PFSK-1 (cell line): ENCODE measurements around the gene DLX3.

Experiments used
- FOXP2 ChIP-seq: optimal IDR thresholded peaks from 2 replicates; pipeline ENCODE3; 2011; ENCODE audit warnings: borderline replicate concordance, control low read depth, inconsistent platforms; ENCODE audit not compliant: insufficient read depth; ENCODE audit errors: extremely low read length, extremely low read depth
- POLR2AphosphoS5 ChIP-seq: IDR thresholded peaks from 2 replicates; pipeline ENCODE4 v1.6.1; 2012; ENCODE audit warnings: low read depth, mild to moderate bottlenecking, control low read depth, low read length, moderate library complexity
- REST ChIP-seq, 2 experiments: IDR thresholded peaks; 2 replicates each; pipeline versions ENCODE4 v1.6.1 to v1.8.0; 2011 to 2012; ENCODE audit warnings: low read depth in 2 of 2, low read length in 2 of 2, control low read depth in 1 of 2, inconsistent platforms in 1 of 2, mild to moderate bottlenecking in 1 of 2, moderate library complexity in 1 of 2; ENCODE audit not compliant: insufficient read depth in 1 of 2
- SIN3A ChIP-seq: IDR thresholded peaks from 2 replicates; pipeline ENCODE4 v1.6.1; 2012; ENCODE audit warnings: mild to moderate bottlenecking, low read length, moderate library complexity, borderline replicate concordance; ENCODE audit not compliant: insufficient read depth
- TAF1 ChIP-seq: IDR thresholded peaks from 2 replicates; pipeline ENCODE4 v1.6.1; 2012; ENCODE audit warnings: low read length, control low read depth, borderline replicate concordance; ENCODE audit not compliant: insufficient read depth

DNA sequence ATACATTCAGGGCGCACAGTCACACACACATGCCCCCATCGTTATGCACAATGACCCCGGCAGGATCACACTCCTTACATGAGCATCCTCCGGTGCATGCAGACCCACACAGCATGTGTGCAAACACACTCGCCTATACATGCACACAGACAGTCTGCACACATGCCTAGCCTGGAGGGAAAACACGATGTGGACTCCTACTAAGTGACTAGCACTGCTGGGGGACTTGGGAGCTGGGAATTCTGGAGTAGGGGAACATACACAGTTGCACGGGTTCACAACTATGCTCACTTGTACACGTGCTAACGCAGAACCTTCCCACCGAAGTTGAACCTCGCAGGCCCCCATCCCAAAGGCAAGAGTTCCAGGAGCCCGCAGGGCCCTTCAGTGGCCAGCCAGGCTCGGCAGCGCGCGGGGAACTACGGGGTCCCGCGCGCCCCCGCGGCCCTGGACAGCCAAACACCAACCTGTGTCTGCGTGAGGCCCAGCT lies 2.0 kb downstream of the DLX3 start:
- TF ChIP-seq REST (IDR thresholded peaks at IDR 0.05; ENCODE audit: insufficient read depth in 1 of 2, low read depth in 2 of 2, low read length in 2 of 2) (no peak), SIN3A (no peak), POLR2AphosphoS5 (no peak), TAF1 (no peak), FOXP2 (no peak)
